ENCODE data around the gene RBM44.

The RBM44 gene

DNA sequence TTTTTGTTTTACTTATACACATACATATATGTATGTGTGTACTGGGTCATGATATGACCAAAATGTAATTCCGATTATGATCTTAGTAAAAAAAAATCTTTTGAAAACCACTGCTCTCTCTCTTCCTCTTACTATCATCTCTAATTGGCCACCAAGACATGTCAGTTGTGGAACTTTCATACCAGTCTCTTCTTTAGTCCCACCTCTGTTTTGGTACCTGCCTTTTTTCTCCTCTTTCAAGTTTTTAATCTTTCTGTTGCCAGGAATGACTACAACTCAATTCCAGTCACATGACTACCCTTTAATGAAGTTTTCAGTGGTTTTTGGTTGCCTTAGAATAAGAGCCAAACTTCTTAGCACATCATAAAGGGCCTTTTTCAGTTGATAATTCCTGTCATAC is 17.1 kb downstream of the RBM44 start:
- no peak overlapping the region for H3K4me3 ChIP-seq (ENCODE audit: low read depth, low read length)
- DNase-seq (ENCODE audit: low read depth) = no peak
- TF ChIP-seq, protein P1, sequence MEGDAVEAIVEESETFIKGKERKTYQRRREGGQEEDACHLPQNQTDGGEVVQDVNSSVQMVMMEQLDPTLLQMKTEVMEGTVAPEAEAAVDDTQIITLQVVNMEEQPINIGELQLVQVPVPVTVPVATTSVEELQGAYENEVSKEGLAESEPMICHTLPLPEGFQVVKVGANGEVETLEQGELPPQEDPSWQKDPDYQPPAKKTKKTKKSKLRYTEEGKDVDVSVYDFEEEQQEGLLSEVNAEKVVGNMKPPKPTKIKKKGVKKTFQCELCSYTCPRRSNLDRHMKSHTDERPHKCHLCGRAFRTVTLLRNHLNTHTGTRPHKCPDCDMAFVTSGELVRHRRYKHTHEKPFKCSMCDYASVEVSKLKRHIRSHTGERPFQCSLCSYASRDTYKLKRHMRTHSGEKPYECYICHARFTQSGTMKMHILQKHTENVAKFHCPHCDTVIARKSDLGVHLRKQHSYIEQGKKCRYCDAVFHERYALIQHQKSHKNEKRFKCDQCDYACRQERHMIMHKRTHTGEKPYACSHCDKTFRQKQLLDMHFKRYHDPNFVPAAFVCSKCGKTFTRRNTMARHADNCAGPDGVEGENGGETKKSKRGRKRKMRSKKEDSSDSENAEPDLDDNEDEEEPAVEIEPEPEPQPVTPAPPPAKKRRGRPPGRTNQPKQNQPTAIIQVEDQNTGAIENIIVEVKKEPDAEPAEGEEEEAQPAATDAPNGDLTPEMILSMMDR (IDR thresholded peaks at IDR 0.05; ENCODE audit: low read depth, low read length, missing control alignments) = no peak

DNA sequence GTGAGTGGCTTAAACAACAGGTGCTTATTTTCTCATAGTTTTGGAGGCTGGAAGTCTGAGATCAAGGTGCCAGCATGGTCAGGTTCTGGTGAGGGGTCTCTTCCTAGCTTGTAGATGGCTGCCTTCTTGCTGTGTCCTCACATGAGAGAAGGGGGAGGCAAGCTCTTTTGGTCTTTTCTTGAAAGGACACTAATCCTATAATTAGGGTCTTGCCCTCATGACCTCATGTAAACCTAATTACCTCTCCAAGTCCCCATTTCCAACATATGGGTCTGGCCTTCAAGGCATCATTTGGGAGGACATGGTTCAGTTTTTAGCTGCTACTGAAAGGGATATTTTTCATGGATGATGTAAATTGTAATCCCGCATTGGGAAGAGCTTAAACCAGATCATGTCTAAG is 18.0 kb downstream of the RBM44 start:
- H3K4me3 ChIP-seq (ENCODE audit: low read depth, low read length) = no peak overlapping the region
- no peak for DNase-seq (ENCODE audit: low read depth)
- TF ChIP-seq, protein P1 (IDR thresholded peaks at IDR 0.05; ENCODE audit: low read depth, low read length, missing control alignments) = no peak

DNA sequence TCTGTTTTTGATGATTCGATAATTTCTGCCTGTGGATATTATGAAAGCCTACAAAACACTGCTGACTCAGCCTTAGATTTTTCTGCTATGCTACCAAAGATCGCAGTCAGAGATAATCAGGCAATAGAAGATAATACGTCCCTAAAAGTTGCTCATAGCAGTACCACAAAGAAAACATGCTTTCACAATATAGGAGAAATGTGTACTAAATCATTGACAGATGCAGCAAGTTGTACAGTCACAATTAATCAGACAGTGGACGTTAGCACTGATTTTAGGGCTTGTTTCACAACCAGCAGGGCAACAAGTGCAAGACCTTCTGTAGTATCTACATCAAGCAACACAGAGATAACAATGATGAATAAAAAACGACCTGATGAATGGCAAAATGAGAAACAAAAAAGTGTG is 19.5 kb downstream of the RBM44 start:
- TF ChIP-seq, protein P1 (IDR thresholded peaks at IDR 0.05; ENCODE audit: low read depth, low read length, missing control alignments) = no peak
- no peak overlapping the region for H3K4me3 ChIP-seq (ENCODE audit: low read depth, low read length)
- DNase-seq (ENCODE audit: low read depth) = no peak

DNA sequence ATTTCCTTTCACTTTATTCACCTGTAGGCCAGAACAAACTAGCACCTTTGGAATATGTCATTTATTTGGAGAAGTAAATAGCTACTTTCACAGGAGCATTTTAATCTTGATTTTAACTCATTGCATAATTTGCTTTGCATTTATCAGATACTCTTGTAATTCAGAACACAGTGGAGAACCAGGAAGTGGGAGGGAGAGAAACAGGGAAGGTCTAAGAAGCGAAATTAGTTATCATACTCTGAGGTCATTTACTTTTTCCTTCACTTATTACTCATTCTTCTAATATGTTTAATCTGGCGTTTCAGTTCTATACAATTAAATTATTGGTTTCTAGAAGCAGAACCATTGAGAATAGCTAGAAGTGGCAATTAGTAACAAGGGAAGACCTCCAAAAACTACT is 20.7 kb downstream of the RBM44 start:
- DNase-seq (ENCODE audit: low read depth) = no peak
- no peak overlapping the region for H3K4me3 ChIP-seq (ENCODE audit: low read depth, low read length)
- TF ChIP-seq, protein P1 (IDR thresholded peaks at IDR 0.05; ENCODE audit: low read depth, low read length, missing control alignments) = no peak

DNA sequence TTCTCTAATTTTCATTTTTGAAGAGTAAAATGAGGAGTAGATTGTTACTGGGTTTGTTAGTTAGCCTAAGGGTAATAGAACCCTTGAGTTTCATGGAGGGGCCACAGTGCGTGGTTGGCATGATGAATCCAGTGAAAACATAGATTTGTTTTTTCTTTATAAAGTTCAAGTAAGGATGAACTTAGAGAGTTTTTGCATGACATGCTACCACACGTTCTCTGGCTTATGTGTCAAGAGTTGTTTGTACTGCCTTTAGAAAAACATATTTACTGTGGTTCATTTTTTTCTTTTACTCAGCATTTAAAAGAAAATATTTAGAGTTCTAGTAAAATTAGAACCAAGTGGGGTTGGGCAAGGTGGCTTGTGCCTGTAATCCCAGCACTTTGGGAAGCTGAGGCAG is 21.8 kb downstream of the RBM44 start:
- H3K4me3 ChIP-seq (ENCODE audit: low read depth, low read length) = no peak overlapping the region
- no peak for DNase-seq (ENCODE audit: low read depth)
- TF ChIP-seq, protein P1 (IDR thresholded peaks at IDR 0.05; ENCODE audit: low read depth, low read length, missing control alignments) = no peak

DNA sequence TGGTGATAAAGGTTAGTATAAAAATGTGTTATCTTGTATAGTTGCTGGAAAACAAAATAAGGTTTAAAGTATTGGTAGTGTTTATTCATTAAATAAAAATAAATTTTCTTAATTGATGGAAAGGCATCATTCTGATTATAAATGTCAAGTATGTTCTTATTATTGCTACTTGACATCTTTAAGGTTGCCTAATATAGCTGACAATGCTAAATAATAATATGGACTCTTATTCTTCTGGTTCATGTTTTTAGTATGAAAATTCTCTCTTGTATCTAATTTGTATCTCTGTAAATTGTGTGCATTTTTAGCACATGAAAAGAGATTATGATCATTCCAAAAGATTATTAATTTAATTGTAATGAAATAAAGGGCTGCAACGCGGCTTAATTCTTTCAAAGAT is 25.0 kb downstream of the RBM44 start:
- no peak for DNase-seq (ENCODE audit: low read depth)
- H3K4me3 ChIP-seq (ENCODE audit: low read depth, low read length) = no peak overlapping the region
- TF ChIP-seq, protein P1 (IDR thresholded peaks at IDR 0.05; ENCODE audit: low read depth, low read length, missing control alignments) = no peak

DNA sequence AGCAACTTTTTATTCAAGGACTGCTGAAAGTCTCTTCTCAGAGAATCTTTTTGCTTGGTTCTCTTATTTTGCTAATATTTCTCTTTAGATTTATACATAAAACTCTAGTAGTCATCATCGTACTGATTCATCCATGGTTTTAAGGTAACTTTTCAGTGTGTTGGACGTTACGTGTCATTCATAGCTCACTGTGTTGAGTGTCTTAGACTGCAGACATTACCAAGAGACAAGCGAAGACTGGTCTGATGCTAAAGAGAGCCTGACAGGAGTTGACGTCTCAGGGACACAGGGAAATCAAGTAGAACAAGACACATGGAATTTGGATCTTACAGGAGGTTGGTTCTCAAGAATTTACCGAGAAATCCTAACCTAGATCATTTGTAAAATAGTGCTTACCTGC is 25.5 kb downstream of the RBM44 start:
- TF ChIP-seq, protein P1 (IDR thresholded peaks at IDR 0.05; ENCODE audit: low read depth, low read length, missing control alignments) = no peak
- no peak overlapping the region for H3K4me3 ChIP-seq (ENCODE audit: low read depth, low read length)
- DNase-seq (ENCODE audit: low read depth) = no peak
